H9 (cell line): ENCODE measurements around the gene GSTP1. TPM values are rescaled to one million over a fixed set of nuclear protein-coding genes. Genes with fewer than 3 reads are reported as not detected.

ENCODE experiments used
- DNase-seq: peaks from one replicate; pipeline ENCODE4 v3.0.0-alpha.2; 2017
- H2AFZ ChIP-seq: one replicate; pipeline ENCODE4 v1.6.1; 2013; ENCODE audit warnings: mild to moderate bottlenecking, low read length, control low read depth, moderate library complexity
- H2AK5ac ChIP-seq: 2 replicates; pipeline ENCODE4 v1.6.1; 2013; ENCODE audit warnings: low read length, control low read depth, mixed read lengths; ENCODE audit not compliant: insufficient read length
- H2BK120ac ChIP-seq: one replicate; pipeline ENCODE4 v1.6.1; 2013; ENCODE audit warnings: low read depth, mild to moderate bottlenecking, low read length, control low read depth, inconsistent platforms; ENCODE audit not compliant: poor library complexity, severe bottlenecking
- H2BK12ac ChIP-seq: 2 replicates; pipeline ENCODE4 v1.6.1; 2013; ENCODE audit warnings: low read length, control low read depth, mixed read lengths, low read depth; ENCODE audit not compliant: insufficient read length
- H2BK15ac ChIP-seq: 2 replicates; pipeline ENCODE4 v1.6.1; 2013; ENCODE audit warnings: low read depth, low read length, control low read depth
- H2BK20ac ChIP-seq: one replicate; pipeline ENCODE4 v1.6.1; 2013; ENCODE audit warnings: low read depth, mild to moderate bottlenecking, low read length, control low read depth, inconsistent platforms; ENCODE audit not compliant: poor library complexity, severe bottlenecking
- H2BK5ac ChIP-seq: 2 replicates; pipeline ENCODE4 v1.6.1; 2013; ENCODE audit warnings: low read length, control low read depth, mixed read lengths; ENCODE audit not compliant: insufficient read length
- H3K14ac ChIP-seq: 2 replicates; pipeline ENCODE4 v1.6.1; 2013; ENCODE audit warnings: low read length, control low read depth; ENCODE audit not compliant: insufficient read depth
- H3K18ac ChIP-seq: 2 replicates; pipeline ENCODE4 v1.6.1; 2013; ENCODE audit warnings: low read depth, mild to moderate bottlenecking, mixed read lengths, low read length, control low read depth; ENCODE audit not compliant: insufficient read length
- H3K23ac ChIP-seq: 2 replicates; pipeline ENCODE4 v1.6.1; 2013; ENCODE audit warnings: low read length, control low read depth, mixed read lengths, low read depth; ENCODE audit not compliant: insufficient read length
- H3K23me2 ChIP-seq: 2 replicates; pipeline ENCODE4 v1.6.1; 2013; ENCODE audit warnings: low read depth, mild to moderate bottlenecking, mixed read lengths, low read length, control low read depth; ENCODE audit not compliant: insufficient read length, poor library complexity, severe bottlenecking
- H3K27ac ChIP-seq: 2 replicates; pipeline ENCODE4 v1.5.1; 2013; ENCODE audit warnings: low read length, control low read depth, mixed read lengths, low read depth; ENCODE audit not compliant: insufficient read length
- H3K27me3 ChIP-seq: 2 replicates; pipeline ENCODE4 v1.6.1; 2013; ENCODE audit warnings: low read length, control low read depth, inconsistent platforms; ENCODE audit not compliant: insufficient read depth
- H3K4ac ChIP-seq: 2 replicates; pipeline ENCODE4 v1.6.1; 2013; ENCODE audit warnings: low read depth, mild to moderate bottlenecking, control low read depth, inconsistent platforms, low read length, moderate library complexity
- H3K4me1 ChIP-seq: 2 replicates; pipeline ENCODE4 v1.6.1; 2013; ENCODE audit warnings: low read length, control low read depth, inconsistent platforms; ENCODE audit not compliant: insufficient read depth
- H3K4me2 ChIP-seq: 2 replicates; pipeline ENCODE4 v1.6.1; 2013; ENCODE audit warnings: low read length, control low read depth, mixed read lengths; ENCODE audit not compliant: insufficient read length, insufficient read depth
- H3K56ac ChIP-seq: 2 replicates; pipeline ENCODE4 v1.6.1; 2013; ENCODE audit warnings: low read depth, mild to moderate bottlenecking, mixed read lengths, low read length, control low read depth; ENCODE audit not compliant: insufficient read length
- H3K79me1 ChIP-seq: 2 replicates; pipeline ENCODE4 v1.6.1; 2013; ENCODE audit warnings: low read depth, mild to moderate bottlenecking, moderate library complexity, low read length, control low read depth, inconsistent platforms; ENCODE audit not compliant: insufficient read depth, poor library complexity, severe bottlenecking
- H3K79me2 ChIP-seq: 2 replicates; pipeline ENCODE4 v1.6.1; 2013; ENCODE audit warnings: low read length, control low read depth, inconsistent platforms; ENCODE audit not compliant: insufficient read depth
- H3K9ac ChIP-seq: 2 replicates; pipeline ENCODE4 v1.6.1; 2013; ENCODE audit warnings: low read length, control low read depth, mixed read lengths; ENCODE audit not compliant: insufficient read length; ENCODE audit errors: extremely low read depth
- H3K9me3 ChIP-seq: one replicate; pipeline ENCODE4 v1.6.1; 2013; ENCODE audit warnings: low read depth, low read length, inconsistent platforms; ENCODE audit not compliant: control insufficient read depth
- H3T11ph ChIP-seq: one replicate; pipeline ENCODE4 v1.6.1; 2013; ENCODE audit warnings: mild to moderate bottlenecking, low read length, control low read depth, inconsistent platforms
- H4K20me1 ChIP-seq: one replicate; pipeline ENCODE4 v1.6.1; 2013; ENCODE audit not compliant: control insufficient read depth, insufficient read length, insufficient read depth
- H4K5ac ChIP-seq: 2 replicates; pipeline ENCODE4 v1.6.1; 2013; ENCODE audit warnings: low read depth, mild to moderate bottlenecking, mixed read lengths, low read length, control low read depth; ENCODE audit not compliant: insufficient read length
- H4K8ac ChIP-seq: replicated peaks from 2 replicates; pipeline ENCODE4 v1.6.1; 2013; ENCODE audit warnings: low read length, control low read depth, mixed read lengths, low read depth; ENCODE audit not compliant: insufficient read length
- H4K91ac ChIP-seq: 2 replicates; pipeline ENCODE4 v1.6.1; 2013; ENCODE audit warnings: low read depth, mild to moderate bottlenecking, moderate library complexity, mixed read lengths, low read length, control low read depth; ENCODE audit not compliant: insufficient read length
- H3K27ac Mint-ChIP-seq, 3 experiments: 2 replicates in 2 of 3; 3 replicates in 1 of 3; pipeline ENCODE4 v1.8.0; 2020 to 2021; ENCODE audit warnings: mixed read lengths in 3 of 3, mild to moderate bottlenecking in 1 of 3, moderate library complexity in 1 of 3
- H3K27me3 Mint-ChIP-seq: 2 replicates; pipeline ENCODE4 v1.8.0; 2021; ENCODE audit warnings: low read depth, mild to moderate bottlenecking, moderate library complexity, mixed read lengths
- H3K36me3 Mint-ChIP-seq, 3 experiments: 2 replicates in 2 of 3; 3 replicates in 1 of 3; pipeline ENCODE4 v1.8.0; 2020 to 2021; ENCODE audit warnings: low read depth in 3 of 3, mixed read lengths in 3 of 3; ENCODE audit not compliant: insufficient read depth in 1 of 3
- H3K4me1 Mint-ChIP-seq, 2 experiments: 2 replicates each; pipeline ENCODE4 v1.8.0; 2020; ENCODE audit warnings: mixed read lengths in 2 of 2
- H3K4me3 Mint-ChIP-seq, 2 experiments: 2 replicates in 1 of 2; 3 replicates in 1 of 2; pipeline ENCODE4 v1.8.0; 2020 to 2021; ENCODE audit warnings: mild to moderate bottlenecking in 2 of 2, mixed read lengths in 2 of 2, moderate library complexity in 1 of 2
- H3K9me3 Mint-ChIP-seq, 2 experiments: 2 replicates in 1 of 2; 3 replicates in 1 of 2; pipeline ENCODE4 v1.8.0; 2020; ENCODE audit warnings: mild to moderate bottlenecking in 2 of 2, mixed read lengths in 2 of 2, moderate library complexity in 1 of 2
- WGBS: extraction: QIAGEN DNeasy Blood & Tissue Kit; methylation state at CpG from one replicate; pipeline ENCODE4 v1.1.7; 2013; ENCODE audit warnings: missing lambda C conversion rate, low lambda C conversion rate, mixed read lengths; ENCODE audit not compliant: insufficient read length; ENCODE audit errors: extremely low coverage; 5-methylcytosine and 5-hydroxymethylcytosine counted together
- total RNA-seq: library from RNA; stranded (reverse); gene quantifications from 2 replicates; pipeline ENCODE4 v1.2.1, GENCODE V29; 2021
- TF ChIP-seq, protein P1 (sequence below): fragments of 200-600 bp; sonication (generic); conservative IDR thresholded peaks from 3 replicates; pipeline ENCODE4 v1.8.0; 2021; ENCODE audit warnings: antibody characterized with exemption, mild to moderate bottlenecking

GSTP1 gene
- total RNA-seq, 1 experiment from 2014 or later, result 1,469 TPM

DNA sequence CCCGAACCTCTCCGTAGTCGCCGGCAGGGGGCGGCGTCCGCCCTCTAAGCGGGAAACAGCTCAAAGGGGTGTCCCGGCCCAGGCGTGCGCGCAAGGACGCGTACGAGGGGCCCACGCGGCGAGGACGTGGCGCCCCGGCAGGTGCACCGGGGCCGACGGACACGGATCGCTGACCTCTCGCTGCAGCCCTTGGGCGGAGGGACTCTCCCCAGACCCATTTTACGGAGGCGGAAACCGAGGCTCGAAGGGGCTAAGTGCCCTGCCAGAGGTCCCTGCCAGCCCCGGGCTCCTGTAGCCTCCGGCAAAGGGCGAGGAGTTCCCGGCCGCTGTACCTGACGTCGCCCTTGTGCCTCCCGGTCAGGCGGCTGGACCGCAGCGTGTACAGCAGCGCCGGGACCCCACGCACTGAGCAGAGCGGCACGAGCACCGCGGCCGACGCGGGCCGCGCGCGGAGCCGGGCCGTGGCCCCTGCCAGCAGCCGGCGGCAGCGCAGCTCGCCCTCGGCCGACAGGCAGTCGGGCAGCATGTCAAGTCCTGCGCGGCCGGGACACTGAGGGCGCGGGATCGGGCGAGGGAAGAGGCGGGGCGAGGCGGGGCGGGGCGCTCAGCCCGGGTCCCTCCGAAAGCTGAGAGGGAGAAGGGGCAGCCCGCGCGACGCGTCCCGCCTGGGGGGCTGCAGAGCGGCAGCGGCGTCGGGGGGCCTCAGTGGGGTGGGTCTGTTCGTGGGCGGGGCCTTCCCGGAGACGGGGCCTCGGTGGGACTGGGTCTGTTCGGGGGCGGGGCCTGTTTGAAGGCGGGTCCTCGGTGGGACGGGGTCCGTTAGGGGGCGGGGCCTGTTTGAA lies 46.0 kb downstream of the GSTP1 start, which contains the start of gene NUDT8:
NUDT8 (minus strand) TSS at position 552 of the 842 bp plus-strand sequence; CDS start at position 526, 26 bp downstream.
- DNase-seq, result peak; percentile 90
- peaks cover 31 to 38% of the 10 kb centered on the region in 2 experiments for H3K4me1 Mint-ChIP-seq
- Histone ChIP-seq H2BK120ac (no peak within 1 kb of the TSS), H3K9ac (no peak within 1 kb of the TSS), H3T11ph (no peak within 1 kb of the TSS), H3K14ac (peak within 1 kb of the TSS; percentile 43; the same call in 1 of the 2 replicates), H3K4me2 (peak within 1 kb of the TSS; percentile 38), H2BK15ac (no peak within 1 kb of the TSS), H3K4me1 (no peaks in the 10 kb centered on the region; the same call in 1 of the 2 replicates), H2BK5ac (no peak within 1 kb of the TSS), H4K20me1 (no peaks in the 10 kb centered on the region), H3K23me2 (no peaks in the 10 kb centered on the region), H3K27ac (no peak within 1 kb of the TSS), H3K79me1 (no peaks in the 10 kb centered on the region), H3K56ac (no peak within 1 kb of the TSS), H3K27me3 (no peaks in the 10 kb centered on the region), H2BK20ac (no peak within 1 kb of the TSS), H2AFZ (no peak within 1 kb of the TSS), H2AK5ac (no peak within 1 kb of the TSS), H4K5ac (no peak within 1 kb of the TSS), H3K4ac (no peak within 1 kb of the TSS), H4K8ac (no peak within 1 kb of the TSS), H3K23ac (no peak within 1 kb of the TSS), H4K91ac (no peak within 1 kb of the TSS), H2BK12ac (no peak within 1 kb of the TSS), H3K79me2 (no peaks in the 10 kb centered on the region), H3K9me3 (no peaks in the 10 kb centered on the region), H3K18ac (peak within 1 kb of the TSS; percentile 54)
- peaks cover 17 to 31% (median 23%) of the 10 kb centered on the region in 3 experiments for H3K36me3 Mint-ChIP-seq
- H3K27me3 Mint-ChIP-seq, result peaks cover 25% of the 10 kb centered on the region
- WGBS, result no CpG with 5 or more reads among the region's 102 CpGs
- TF ChIP-seq, protein P1, sequence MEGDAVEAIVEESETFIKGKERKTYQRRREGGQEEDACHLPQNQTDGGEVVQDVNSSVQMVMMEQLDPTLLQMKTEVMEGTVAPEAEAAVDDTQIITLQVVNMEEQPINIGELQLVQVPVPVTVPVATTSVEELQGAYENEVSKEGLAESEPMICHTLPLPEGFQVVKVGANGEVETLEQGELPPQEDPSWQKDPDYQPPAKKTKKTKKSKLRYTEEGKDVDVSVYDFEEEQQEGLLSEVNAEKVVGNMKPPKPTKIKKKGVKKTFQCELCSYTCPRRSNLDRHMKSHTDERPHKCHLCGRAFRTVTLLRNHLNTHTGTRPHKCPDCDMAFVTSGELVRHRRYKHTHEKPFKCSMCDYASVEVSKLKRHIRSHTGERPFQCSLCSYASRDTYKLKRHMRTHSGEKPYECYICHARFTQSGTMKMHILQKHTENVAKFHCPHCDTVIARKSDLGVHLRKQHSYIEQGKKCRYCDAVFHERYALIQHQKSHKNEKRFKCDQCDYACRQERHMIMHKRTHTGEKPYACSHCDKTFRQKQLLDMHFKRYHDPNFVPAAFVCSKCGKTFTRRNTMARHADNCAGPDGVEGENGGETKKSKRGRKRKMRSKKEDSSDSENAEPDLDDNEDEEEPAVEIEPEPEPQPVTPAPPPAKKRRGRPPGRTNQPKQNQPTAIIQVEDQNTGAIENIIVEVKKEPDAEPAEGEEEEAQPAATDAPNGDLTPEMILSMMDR, result peak; percentile 96
- H3K9me3 Mint-ChIP-seq, result peaks cover 0 to 5% of the 10 kb centered on the region in 2 experiments; a peak in 3 of 5 replicates
- H3K4me3 Mint-ChIP-seq, result peak within 1 kb of the TSS; percentile 72 to 85
- peak within 1 kb of the TSS; percentile 67 to 94 (median 88); a peak in 6 of 7 replicates for H3K27ac Mint-ChIP-seq
